HG03139 (cell line): ENCODE data around the gene PTPN2.

Experiments
- ATAC-seq: cut with Tn5 transposase; IDR thresholded peaks from one replicate; pipeline ENCODE4 v1.9.1; 2021; ENCODE audit not compliant: unreplicated experiment

Gene PTPN2

GRCh38 chr18:12828116-12829051 lies 55.7 kb downstream of the PTPN2 start:
- no peak for ATAC-seq

- ATAC-seq = no peak
These were observed 56.4 kb downstream of the PTPN2 start for GRCh38 chr18:12827588-12827987.

- no peak for ATAC-seq
These were observed 58.8 kb downstream of the PTPN2 start for GRCh38 chr18:12825230-12825629.

GRCh38 chr18:12823892-12824291 lies 60.1 kb downstream of the PTPN2 start:
- no peak for ATAC-seq

- no peak for ATAC-seq
These were observed 62.6 kb downstream of the PTPN2 start for GRCh38 chr18:12821408-12821807.

GRCh38 chr18:12820506-12820905 lies 63.5 kb downstream of the PTPN2 start:
- no peak for ATAC-seq

- no peak for ATAC-seq
These were observed 64.2 kb downstream of the PTPN2 start for GRCh38 chr18:12819841-12820240.

GRCh38 chr18:12819322-12819721 lies 64.7 kb downstream of the PTPN2 start:
- ATAC-seq = no peak

- ATAC-seq = no peak
These were observed 65.8 kb downstream of the PTPN2 start for GRCh38 chr18:12818243-12818642.

- ATAC-seq = no peak
These were observed 67.6 kb downstream of the PTPN2 start for GRCh38 chr18:12816451-12816850.

- no peak for ATAC-seq
These were observed 72.7 kb downstream of the PTPN2 start for GRCh38 chr18:12811191-12811950.

GRCh38 chr18:12803069-12803936 lies 80.7 kb downstream of the PTPN2 start:
- ATAC-seq = no peak

- ATAC-seq = no peak
These were observed 81.5 kb downstream of the PTPN2 start for GRCh38 chr18:12802538-12802937.

GRCh38 chr18:12796448-12796847 lies 87.6 kb downstream of the PTPN2 start:
- ATAC-seq = no peak

- no peak for ATAC-seq
These were observed 92.4 kb downstream of the PTPN2 start for GRCh38 chr18:12791610-12792009.

- ATAC-seq = no peak
These were observed 97.4 kb downstream of the PTPN2 start for GRCh38 chr18:12786669-12787068.

GRCh38 chr18:12783524-12783923 lies 100.5 kb downstream of the PTPN2 start:
- ATAC-seq = no peak

GRCh38 chr18:12782521-12782920 lies 101.5 kb downstream of the PTPN2 start:
- no peak for ATAC-seq

GRCh38 chr18:12779456-12779855 lies 104.6 kb downstream of the PTPN2 start:
- no peak for ATAC-seq

GRCh38 chr18:12779043-12779442 lies 105.0 kb downstream of the PTPN2 start:
- ATAC-seq = no peak

- ATAC-seq = no peak
These were observed 106.5 kb downstream of the PTPN2 start for GRCh38 chr18:12777500-12777944.
